ENCODE measurements around the gene BLACAT1.

The BLACAT1 gene

GRCh38 chr1:205443585-205444299, 12.1 kb downstream of the BLACAT1 start:
- TF ChIP-seq CTCF (IDR thresholded peaks at IDR 0.05; ENCODE audit: low read depth, low read length), result no peak
- H3K4me3 ChIP-seq (ENCODE audit: low read depth, low read length), result no peak overlapping the region

GRCh38 chr1:205442051-205442725, 13.7 kb downstream of the BLACAT1 start:
- no peak for TF ChIP-seq CTCF (IDR thresholded peaks at IDR 0.05; ENCODE audit: low read depth, low read length)
- no peak overlapping the region for H3K4me3 ChIP-seq (ENCODE audit: low read depth, low read length)

GRCh38 chr1:205441716-205442050, 14.2 kb downstream of the BLACAT1 start:
- TF ChIP-seq CTCF (IDR thresholded peaks at IDR 0.05; ENCODE audit: low read depth, low read length), result no peak
- no peak overlapping the region for H3K4me3 ChIP-seq (ENCODE audit: low read depth, low read length)

GRCh38 chr1:205441318-205441633, 14.6 kb downstream of the BLACAT1 start:
- no peak for TF ChIP-seq CTCF (IDR thresholded peaks at IDR 0.05; ENCODE audit: low read depth, low read length)
- H3K4me3 ChIP-seq (ENCODE audit: low read depth, low read length), result no peak overlapping the region

- no peak for TF ChIP-seq CTCF (IDR thresholded peaks at IDR 0.05; ENCODE audit: low read depth, low read length)
Observed at GRCh38 chr1:205440476-205441317, 15.1 kb downstream of the BLACAT1 start.

GRCh38 chr1:205440121-205440475, 15.7 kb downstream of the BLACAT1 start:
- no peak overlapping the region for H3K4me3 ChIP-seq (ENCODE audit: low read depth, low read length)
- no peak for TF ChIP-seq CTCF (IDR thresholded peaks at IDR 0.05; ENCODE audit: low read depth, low read length)

More at GRCh38 chr1:205440476-205441317, 15.1 kb downstream of the BLACAT1 start:
- H3K4me3 ChIP-seq (ENCODE audit: low read depth, low read length), result no peak overlapping the region

Measured in WI38 (cell line).